HG02870 (cell line): Measurements from ENCODE around the gene EML3.
A peak's percentile ranks its signal among the peaks of the same experiment; 100 is the strongest.
"Not testable (repeated sequence)": the region's sequence is repeated elsewhere in the genome, so short reads cannot be mapped to it uniquely, and the experiment has no call there.

ENCODE experiments used
- ATAC-seq: cut with Tn5 transposase; IDR thresholded peaks from one replicate; pipeline ENCODE4 v1.9.1; 2021; ENCODE audit warnings: mild to moderate bottlenecking, moderate library complexity; ENCODE audit not compliant: unreplicated experiment

Gene EML3

DNA sequence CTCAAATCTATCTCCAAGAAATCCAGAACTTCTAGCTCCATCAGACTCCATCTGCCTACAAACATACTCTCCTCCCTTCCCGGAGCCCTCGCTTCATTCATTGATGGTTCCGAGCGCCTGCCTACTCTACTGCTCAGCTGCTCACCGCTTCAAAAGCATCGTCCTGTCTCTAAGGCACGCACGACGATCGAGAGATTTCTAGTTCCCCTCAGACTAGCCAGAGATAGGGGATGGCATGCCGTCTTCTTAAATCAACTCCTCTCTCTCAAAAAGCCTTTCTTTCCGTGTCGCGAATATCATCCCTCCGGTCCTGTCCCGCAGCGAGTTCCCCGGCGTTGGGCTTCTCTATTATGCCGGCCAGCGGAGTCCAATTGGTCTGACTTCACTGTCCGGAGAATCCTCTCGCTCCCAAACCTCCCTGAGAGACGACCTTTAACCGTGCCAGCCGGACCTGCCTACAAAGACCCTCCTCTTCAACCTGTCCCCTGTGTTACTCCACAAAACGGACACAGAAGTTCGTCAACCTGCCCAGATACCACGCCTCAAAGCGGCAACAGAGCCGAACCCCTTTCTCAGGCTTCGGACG, 39.5 kb downstream of the EML3 start:
- ATAC-seq = no peak

DNA sequence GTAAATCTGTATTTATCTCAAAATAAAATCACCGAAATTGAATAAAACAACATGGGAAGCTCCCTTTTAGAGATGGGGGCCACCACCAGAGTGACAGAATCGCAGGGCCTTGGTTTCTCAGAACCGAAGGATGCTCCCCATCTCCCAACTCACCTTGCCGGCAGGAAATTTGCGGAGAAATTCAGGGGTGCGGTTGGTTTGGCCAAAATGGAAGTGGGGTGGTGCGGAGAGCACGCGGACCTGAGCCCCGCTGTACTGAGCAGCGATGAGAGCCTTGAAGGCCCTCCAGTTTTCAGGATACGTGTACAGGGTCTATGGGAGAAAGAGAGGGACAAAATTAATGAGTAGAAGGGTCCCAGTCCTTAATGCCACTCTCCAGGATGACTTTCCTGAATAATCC, 40.1 kb downstream of the EML3 start:
- ATAC-seq = no peak

DNA sequence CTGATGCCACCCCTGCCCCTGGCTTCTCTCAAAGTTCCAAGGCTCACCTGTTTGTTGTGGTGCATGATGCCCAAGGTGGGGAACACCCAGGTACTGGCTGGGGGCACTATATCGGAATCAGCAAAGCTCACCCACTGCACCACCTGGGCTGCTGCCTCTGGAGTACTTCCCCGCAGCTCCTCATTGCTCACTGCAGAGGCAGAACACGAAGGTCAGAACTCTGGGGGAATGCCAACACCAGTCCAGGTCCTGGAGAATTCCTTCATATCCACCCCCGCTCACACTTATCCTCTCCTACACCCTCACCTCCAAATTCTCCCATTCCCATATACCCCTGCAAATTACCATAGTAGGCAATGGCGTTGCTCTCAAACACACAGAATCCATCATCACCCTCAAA, 41.1 kb downstream of the EML3 start:
- ATAC-seq = not testable (repeated sequence)

DNA sequence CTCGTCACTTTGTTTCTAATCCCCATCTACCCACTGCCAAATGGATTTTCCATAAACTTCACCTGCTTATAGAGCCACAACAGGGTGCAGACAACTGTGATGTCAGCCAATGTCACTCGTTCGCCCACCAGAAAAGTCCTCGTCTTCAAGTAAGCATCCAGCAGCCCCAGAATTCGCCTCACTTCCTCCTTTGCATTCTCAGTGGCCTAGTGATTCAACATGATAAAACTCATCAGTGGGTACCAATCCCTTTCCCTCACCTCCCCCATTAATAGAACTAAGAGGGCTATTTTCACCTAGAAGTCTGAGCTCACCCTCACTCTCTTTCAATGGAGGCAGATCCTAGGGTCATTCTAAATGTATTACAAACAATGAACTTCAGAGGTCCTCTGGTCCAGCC, 41.7 kb downstream of the EML3 start:
- not testable (repeated sequence) for ATAC-seq

DNA sequence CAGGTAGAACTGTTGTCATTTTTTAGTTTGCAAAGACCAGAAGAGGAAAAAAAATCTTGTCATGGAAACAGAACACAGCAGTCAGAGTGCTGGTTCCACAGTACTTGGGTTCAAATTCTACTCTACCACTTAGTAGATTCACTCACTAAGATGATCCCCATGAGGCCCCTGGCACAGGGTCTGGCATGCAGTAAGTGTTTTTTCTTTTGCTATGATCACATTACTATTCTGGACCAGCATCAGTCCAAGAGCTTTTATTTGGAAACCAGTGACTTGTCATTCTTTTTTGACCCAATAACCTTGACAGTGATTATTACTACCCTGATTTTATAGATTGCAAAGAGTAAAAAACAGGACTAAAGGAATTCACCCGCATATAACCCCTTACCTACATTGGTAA, 43.0 kb downstream of the EML3 start:
- no peak for ATAC-seq

DNA sequence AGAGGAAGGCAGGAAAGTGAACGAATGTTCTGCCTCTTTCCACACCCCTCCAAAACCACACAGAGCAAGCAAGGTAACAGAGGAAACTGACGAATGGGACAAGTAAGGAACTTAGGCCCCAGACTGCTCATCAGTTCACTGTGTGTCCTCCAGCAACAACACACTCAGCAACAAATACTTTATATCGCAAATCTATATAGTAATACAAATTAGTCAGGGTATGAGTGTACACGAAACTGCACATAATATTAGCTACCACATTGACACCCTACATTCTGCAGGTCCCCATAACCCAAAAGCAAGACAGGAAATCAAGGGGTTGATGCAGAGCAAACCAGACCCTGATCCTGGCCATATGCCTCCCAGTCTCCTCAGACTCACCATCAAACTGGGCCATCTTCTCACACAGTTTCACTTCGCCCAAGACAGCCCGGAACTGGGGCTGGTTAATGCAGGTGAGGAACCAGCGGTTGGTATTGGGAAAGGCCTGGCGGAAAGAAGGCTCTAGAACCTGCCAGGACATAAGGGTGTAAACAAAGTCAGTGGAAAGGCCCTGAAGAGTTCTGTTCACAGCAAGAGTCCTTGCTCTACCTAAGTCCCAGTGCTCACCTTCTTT, 45.4 kb downstream of the EML3 start:
- no peak for ATAC-seq

DNA sequence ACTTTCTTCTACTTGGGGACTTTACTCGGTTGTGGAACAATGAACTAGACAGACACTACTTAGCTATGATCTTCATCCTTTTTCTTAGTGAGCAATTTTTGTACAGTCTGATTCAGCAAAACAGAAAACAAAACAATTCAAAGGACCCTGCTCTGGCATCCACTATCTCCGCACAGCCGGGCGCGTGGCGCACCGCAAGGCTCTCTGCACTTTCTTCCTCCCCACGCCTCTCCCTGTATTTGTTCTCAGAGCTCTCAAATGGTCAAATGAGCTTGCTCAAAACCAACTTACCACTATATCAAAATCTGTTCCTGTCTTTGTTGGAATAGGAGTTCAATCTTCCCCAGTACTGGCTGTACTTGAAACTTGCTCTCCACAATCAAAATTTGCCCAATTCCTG, 46.3 kb downstream of the EML3 start:
- no peak for ATAC-seq

DNA sequence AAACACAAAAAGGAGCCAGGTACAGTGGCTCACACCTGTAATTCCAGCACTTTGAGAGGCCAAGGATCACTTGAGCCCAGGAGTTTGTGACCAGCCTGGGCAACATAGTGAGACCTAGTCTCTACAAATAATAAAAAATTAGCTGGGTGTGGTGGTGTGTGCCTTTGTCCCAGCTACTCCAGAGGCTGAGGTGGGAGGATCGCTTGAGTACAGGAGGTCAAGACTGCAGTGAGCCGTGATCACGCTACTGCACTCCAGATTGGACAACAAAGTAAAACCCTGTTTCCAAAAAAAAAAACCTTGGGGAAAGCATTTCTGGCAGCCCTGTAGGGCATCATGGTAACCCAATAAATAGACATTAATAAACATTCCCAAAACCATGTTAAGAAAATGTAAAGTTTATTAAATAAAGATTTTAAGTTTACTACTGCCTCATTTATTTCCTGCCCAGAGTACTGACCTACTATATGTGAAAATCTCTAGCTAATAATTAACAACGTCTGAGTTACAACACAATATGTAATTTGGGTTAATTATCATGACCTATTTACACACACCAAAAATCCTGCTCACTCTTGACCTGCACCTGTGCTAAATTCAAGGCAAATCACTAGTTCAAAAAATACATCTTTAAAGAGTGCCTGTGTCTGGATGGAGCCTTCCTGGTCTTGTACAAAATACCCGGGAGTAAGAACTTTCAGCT, 47.3 kb downstream of the EML3 start:
- ATAC-seq = no peak

DNA sequence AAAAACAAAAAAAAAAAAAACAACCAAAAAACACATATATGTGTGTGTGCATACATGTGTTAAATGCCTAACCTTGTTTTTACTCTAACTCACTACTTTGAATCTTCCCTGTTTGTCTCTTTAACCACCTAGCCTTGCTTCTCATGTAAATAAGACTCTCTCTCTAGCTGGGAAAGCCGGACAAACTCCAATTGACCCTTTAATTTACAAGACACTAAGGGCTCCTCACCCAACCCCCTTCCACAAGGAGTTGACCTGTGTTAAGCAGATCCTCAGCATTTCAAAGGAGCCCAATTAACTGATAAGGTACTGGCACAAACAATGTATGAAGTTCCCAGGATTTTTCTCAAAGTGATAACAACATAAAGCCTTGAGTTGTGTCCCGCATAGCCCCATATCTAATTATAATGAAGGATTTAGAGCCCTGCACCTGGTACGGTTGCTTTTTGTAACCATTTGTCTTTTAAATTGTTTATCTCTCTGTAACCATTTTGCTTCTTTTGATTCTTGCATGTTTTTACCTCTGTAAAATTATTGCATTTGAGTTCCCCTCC, 50.8 kb downstream of the EML3 start:
- ATAC-seq = not testable (repeated sequence)

DNA sequence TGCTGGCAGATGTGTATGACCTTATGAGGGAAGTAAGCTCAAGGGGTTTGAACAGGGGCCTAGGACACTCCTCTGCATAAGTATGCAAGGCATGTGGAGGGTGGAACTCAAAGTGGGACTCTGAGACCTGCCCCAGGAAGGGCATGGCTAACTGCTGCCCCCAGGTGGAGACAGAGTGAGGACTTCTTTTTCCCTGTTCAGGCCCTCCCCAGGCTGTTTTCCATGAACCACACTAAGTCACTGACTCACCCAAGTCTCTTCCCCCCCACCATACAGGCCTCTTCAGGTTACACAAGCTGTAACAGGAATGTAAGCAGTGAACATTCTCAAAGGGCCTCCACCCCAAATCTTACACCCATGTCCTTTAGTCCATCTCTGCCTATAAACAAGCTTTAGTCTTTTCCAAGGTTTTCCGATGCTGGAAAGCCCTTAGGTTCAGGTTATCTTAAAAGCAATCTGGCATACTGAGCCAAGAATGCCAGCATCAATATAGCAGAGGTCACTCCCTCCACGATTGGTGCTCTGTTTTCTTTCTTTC, 51.9 kb downstream of the EML3 start:
- no peak for ATAC-seq

DNA sequence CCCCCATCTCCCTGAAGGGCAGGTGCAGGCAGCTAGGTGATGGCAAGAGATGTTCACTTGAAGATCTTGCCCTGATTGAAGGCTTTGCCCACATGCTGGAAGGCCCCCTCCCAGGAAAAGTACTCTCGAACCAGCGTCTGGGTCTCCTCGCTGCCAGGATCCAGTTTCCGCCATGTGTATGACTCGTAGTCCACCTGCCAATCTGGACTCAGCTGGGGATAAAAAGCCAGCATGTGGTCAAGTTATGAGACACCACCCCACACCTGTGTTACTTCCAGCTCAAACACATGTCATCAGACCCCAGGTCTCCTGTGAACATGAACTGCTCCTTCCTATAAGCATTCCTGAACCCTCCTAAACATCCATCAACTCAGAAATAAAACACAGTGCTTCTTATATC, 52.9 kb downstream of the EML3 start:
- ATAC-seq = not testable (repeated sequence)

DNA sequence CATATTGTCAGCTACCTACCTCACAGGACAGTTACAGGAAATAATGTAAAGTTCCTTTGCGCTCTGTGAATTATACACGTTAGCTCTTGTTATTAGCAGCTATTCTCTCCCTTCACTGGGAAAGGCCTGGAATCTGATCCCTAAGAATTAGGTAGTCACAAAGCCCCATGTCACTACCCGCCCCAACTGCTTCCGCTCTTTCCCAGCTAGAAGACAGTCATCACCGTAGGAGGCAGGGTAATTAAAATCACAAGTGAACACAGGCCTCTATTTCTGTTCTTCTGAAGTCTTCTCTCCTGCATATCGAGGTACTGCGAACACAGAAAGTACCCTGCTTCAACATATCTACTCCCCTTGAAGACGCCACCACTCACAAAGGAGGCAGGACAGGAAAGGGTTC, 53.4 kb downstream of the EML3 start:
- no peak for ATAC-seq

DNA sequence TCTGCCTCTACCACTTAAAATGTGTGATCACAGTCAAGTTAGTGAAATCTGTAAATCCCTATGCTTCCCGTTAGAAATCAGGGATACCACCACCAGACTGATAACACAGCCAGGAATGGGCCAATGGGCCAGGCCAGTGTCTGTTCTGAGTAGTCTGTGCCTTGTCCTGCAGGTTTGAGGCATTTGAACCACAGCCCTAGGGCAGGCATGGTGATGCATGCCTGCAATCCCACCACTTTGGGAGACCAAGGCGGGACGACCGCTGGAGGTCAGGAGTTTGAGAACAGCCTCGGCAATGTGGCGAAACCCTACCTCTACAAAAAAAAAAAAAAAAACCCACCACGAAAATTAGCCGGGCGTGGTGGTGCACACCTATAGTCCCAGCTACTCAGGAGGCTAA, 53.9 kb downstream of the EML3 start:
- ATAC-seq = no peak

DNA sequence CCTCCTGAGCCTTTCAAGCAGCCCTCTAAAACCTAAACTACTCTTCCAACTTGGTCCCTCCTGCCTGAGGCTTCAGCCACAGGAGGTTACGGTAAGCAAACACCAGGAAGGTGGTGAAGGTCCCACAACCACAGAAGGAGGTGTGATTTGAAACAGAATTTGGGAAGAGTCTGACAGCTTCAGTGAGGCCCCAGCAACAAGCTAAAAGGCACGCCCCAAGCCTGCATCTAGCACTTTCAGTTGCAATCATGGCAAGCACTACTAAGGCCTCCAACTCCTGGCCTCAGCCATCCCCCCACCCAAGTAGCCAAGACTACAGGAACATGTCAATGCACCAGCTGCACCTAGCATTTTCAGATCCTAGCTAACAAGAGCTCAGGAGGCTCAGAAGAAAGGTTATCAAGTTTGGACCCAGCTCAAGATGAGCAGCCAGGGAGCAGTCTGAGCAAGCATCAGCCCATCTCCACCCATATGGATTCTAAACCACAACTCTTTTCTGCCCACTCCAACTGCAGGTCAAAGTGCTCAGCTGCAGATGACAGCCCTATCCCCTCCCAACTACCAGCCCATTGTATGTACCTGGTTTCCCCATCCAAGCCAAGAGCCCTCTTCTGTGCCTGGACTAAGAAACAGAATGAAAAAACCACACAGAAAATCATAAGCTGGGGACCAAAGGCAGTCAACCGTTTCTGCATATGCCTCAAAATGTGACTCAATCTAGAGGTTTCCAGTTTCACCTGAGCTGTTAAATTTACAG, 55.5 kb downstream of the EML3 start:
- ATAC-seq = no peak

DNA sequence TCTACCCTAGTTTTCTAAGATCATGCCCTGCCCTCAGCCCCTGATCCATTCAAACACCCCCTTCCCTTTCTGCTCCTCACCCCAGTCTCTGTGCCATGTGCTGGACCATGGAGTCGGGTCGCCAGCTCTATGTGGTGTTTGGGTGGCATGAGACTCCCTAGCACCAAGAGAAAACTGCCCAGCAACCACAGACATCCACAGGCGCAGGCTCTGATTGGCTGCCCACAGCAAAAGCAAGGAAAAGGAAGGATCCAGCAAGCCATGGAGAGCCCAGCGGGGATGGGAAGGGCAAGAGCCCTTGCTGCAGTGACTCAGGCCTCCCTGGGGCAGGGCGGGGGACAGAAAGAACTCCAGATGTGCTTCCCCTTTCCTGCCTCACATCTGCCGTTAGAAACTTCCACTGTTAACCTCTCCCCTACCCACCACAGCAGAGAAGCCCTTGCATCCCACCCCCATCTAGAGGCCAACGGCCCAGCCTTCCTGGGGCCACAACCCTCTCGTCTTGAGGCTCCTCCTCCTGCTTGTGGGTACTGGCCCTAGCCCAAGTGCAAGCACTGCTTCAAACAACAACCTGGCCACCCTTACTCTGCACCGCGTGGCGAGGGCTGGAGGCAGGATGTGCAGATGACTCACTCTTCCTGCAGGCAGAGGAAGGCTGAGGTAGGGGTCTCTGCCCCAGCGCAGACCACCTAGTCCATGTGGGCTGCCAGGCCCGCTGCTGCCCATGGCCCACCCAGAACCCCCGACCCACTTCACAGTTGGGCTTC, 56.3 kb downstream of the EML3 start:
- peak; percentile 34 for ATAC-seq

DNA sequence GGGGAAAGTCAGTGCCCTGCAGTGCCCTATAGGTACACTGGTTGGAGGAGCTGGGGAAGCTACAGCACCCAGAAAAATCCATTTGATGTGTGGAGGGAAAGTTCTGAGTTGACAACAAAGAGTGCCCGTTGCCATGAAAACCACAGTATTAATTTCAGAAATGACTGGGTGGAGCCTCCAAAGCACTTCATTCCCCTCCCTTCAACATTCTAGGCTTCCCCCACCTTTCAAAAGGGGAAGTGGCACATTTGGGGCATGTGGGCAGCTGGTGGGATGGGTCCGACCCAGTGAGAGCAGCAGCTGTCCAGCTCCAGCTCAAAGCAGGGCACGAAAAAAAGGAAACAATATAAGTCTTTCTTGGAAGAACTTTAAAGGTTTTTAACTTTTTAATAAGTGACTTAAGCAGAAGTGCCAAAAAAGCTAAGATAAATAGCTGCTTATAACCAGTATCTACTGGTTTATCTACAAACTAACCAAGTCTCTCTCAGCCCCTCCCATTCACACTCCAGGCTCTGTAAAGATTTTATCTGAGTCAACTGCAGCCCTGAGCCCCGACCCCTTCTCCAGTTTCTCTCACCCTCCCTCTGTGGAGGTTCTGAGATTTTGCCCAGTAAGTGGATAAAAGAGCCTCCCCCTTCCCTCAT, 57.0 kb downstream of the EML3 start:
- ATAC-seq = no peak

DNA sequence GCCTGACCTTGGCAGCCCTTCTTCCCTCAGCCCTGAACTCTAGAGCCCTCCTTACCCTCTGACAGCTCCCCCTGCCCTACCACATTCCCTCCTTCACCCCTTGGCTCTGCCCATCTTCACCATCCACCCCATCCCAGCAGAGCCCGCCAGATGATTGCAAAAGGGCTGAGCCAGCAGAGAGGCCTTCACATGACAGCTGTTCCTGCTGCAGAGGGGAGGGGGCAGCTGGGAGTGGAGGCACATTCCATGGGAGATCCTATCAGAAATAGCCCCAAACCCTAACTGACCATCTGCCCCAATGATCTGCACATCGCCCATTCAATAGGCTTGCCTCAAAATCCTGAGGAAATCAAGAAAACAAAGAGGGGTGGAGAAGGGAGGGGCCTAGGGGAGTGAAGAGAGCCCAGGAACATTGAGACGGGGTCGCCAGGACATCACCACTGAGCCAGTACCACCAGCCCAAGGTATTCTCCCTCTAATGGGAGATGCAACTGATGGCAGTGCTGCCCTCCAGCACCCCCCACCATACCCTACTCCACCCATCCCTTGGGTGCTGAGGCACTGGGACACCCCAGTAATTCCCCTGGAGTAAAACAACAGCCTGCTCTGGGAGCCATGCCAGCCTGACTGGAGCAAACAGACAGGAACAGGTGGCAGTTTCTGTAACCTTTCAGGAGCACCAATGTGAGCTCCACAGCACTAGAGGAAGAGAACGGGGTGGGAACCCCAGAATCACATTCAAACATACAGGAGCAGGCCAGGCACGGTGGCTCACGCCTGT, 58.0 kb downstream of the EML3 start:
- no peak for ATAC-seq

DNA sequence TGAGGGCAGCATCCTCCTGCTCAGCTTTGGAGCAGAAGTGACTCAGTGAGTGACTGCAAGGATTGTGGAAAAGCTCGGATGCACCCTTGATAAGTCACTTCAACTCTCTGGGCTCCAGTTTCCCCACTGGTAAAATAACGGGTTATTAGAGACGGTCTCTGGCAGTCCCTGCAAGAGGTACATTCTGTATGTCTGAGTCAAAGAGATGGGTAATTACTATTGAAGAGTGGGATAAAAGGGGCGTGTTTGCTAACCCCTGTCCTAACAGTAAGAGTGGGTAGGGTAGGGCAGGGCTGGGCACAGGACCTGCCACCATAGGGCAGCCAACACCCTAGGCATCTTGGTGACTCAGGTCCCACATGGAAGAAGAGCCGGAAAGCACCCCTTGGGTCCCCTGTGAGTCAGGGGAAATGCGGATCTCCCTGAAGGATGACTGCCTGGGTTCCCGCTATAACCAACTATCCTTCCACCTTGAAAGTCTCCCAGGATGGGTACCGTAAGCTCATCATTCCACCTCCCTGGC, 58.7 kb downstream of the EML3 start:
- ATAC-seq = no peak
